Measurements from ENCODE around the gene S100A13. TPM values are rescaled to one million over a fixed set of nuclear protein-coding genes. Genes with fewer than 3 reads are reported as not detected.
"Not testable (repeated sequence)": the region's sequence is repeated elsewhere in the genome, so short reads cannot be mapped to it uniquely, and the experiment has no call there.

Gene S100A13
- total RNA-seq, 1 donor from 2014 or later = 76.1 TPM

- no peaks in the 10 kb centered on the region for H3K9me3 ChIP-seq
- DNase-seq = no peak
- TF ChIP-seq, protein P1, sequence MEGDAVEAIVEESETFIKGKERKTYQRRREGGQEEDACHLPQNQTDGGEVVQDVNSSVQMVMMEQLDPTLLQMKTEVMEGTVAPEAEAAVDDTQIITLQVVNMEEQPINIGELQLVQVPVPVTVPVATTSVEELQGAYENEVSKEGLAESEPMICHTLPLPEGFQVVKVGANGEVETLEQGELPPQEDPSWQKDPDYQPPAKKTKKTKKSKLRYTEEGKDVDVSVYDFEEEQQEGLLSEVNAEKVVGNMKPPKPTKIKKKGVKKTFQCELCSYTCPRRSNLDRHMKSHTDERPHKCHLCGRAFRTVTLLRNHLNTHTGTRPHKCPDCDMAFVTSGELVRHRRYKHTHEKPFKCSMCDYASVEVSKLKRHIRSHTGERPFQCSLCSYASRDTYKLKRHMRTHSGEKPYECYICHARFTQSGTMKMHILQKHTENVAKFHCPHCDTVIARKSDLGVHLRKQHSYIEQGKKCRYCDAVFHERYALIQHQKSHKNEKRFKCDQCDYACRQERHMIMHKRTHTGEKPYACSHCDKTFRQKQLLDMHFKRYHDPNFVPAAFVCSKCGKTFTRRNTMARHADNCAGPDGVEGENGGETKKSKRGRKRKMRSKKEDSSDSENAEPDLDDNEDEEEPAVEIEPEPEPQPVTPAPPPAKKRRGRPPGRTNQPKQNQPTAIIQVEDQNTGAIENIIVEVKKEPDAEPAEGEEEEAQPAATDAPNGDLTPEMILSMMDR (IDR thresholded peaks at IDR 0.05) = no peak
- H3K4me3 ChIP-seq = no peak overlapping the region
- H3K27me3 ChIP-seq = no peaks in the 10 kb centered on the region
- H3K36me3 ChIP-seq = no peaks in the 10 kb centered on the region
- intact Hi-C loops (cut with DNase I) = no loop called here
- ATAC-seq = no peak
- no peaks in the 10 kb centered on the region for H3K4me1 ChIP-seq
- no peak overlapping the region for H3K27ac ChIP-seq
Measured at GRCh38 chr1:153586347-153586746, 41.0 kb downstream of the S100A13 start.

- DNase-seq = no peak
- Histone ChIP-seq H3K27me3 (no peaks in the 10 kb centered on the region), H3K27ac (no peak overlapping the region), H3K9me3 (no peaks in the 10 kb centered on the region), H3K4me1 (no peaks in the 10 kb centered on the region), H3K36me3 (no peaks in the 10 kb centered on the region), H3K4me3 (no peak overlapping the region)
- intact Hi-C loops (cut with DNase I) = no loop called here
- TF ChIP-seq, protein P1 (IDR thresholded peaks at IDR 0.05) = no peak
- ATAC-seq = no peak
Measured at GRCh38 chr1:153585006-153585405, 42.3 kb downstream of the S100A13 start.

- ATAC-seq = no peak
- H3K4me3 ChIP-seq = no peak overlapping the region
- DNase-seq = no peak
- TF ChIP-seq, protein P1 (IDR thresholded peaks at IDR 0.05) = no peak
- no peaks in the 10 kb centered on the region for H3K4me1 ChIP-seq
- intact Hi-C loops (cut with DNase I) = no loop called here
- H3K9me3 ChIP-seq = no peaks in the 10 kb centered on the region
- no peaks in the 10 kb centered on the region for H3K36me3 ChIP-seq
- H3K27ac ChIP-seq = no peak overlapping the region
- H3K27me3 ChIP-seq = no peaks in the 10 kb centered on the region
Measured at GRCh38 chr1:153583976-153584375, 43.3 kb downstream of the S100A13 start.

DNA sequence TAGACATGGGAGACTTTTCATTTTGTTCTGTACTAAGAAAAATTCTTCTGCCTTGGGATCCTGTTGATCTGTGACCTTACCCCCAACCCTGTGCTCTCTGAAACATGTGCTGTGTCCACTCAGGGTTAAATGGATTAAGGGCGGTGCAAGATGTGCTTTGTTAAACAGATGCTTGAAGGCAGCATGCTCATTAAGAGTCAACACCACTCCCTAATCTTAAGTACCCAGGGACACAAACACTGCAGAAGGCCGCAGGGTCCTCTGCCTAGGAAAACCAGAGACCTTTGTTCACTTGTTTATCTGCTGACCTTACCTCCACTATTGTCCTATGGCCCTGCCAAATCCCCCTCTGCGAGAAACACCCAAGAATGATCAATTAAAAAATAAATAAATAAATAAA is 43.8 kb downstream of the S100A13 start:
- not testable (repeated sequence) for DNase-seq

DNA sequence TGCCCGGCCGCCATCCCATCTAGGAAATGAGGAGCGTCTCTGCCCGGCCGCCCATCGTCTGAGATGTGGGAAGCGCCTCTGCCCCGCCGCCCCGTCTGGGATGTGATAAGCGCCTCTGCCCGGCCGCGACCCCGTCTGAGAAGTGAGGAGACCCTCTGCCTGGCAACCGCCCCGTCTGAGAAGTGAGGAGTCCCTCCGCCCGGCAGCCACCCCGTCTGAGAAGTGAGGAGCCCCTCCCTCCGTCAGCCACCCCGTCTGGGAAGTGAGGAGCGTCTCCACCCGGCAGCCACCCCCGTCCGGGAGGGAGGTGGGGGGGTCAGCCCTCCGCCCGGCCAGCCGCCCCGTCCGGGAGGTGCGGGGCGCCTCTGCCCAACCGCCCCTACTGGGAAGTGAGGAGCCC is 44.5 kb downstream of the S100A13 start:
- H3K4me3 ChIP-seq; H3K4me1 ChIP-seq; DNase-seq; H3K27ac ChIP-seq; intact Hi-C loops (cut with DNase I); H3K36me3 ChIP-seq; H3K9me3 ChIP-seq; ATAC-seq; H3K27me3 ChIP-seq: not testable (repeated sequence)

More for the DNA sequence above, 43.8 kb downstream of the S100A13 start:
- H3K4me1 ChIP-seq; intact Hi-C loops (cut with DNase I); ATAC-seq; H3K4me3 ChIP-seq; H3K9me3 ChIP-seq; H3K27me3 ChIP-seq; H3K27ac ChIP-seq; H3K36me3 ChIP-seq: not testable (repeated sequence)

DNA sequence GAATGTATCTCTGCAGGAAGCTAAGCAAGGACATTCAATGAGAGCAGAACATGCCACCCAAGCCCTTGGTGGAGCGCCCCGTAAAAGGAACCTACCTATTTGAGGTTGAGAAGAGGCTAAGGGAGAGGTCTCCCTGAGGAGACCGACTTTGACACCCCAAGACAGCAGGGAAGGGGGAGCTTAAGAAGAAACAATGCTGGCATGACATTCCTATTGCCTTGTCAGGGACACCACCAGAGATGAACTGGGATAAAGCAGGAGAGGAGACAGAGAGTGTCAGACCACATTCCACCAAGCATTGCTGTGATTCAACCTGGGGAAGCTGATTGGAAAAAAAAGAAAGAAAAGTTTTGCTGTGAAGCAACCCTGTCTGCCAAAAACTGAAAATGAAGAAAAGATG is 48.4 kb downstream of the S100A13 start:
- no peaks in the 10 kb centered on the region for H3K4me1 ChIP-seq
- DNase-seq (no peak), ATAC-seq (no peak)
- intact Hi-C loops (cut with DNase I) = loop anchor here (10.0 kb wide), 1 partner anchor 46 kb away; the partner anchor contains the start of genes S100A1 and S100A13
- no peak overlapping the region for H3K27ac ChIP-seq
- TF ChIP-seq, protein P1 (IDR thresholded peaks at IDR 0.05) = no peak
- H3K36me3 ChIP-seq = no peaks in the 10 kb centered on the region
- H3K4me3 ChIP-seq = no peak overlapping the region
- H3K27me3 ChIP-seq = no peaks in the 10 kb centered on the region
- no peaks in the 10 kb centered on the region for H3K9me3 ChIP-seq

DNA sequence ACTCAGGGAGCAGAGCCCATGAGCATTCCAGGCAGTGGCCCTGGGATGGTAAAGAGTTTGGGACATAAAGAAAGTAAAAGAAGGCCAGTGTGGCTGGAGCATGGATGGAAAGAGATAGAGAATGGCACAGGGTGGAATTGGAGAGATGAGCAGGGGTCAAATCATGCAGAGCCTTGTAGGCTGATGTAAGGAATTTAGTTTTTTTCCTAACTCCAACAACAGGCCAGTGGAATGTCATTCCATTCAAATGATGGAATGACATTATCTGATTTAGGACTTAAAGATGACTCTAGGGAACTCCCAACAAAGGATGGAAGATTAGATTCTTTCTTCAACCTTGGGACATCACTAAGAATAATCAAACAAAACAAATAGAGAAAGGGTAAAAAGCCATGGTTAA is 48.8 kb downstream of the S100A13 start:
- Histone ChIP-seq H3K4me3 (no peak overlapping the region), H3K4me1 (no peaks in the 10 kb centered on the region), H3K27me3 (no peaks in the 10 kb centered on the region), H3K9me3 (no peaks in the 10 kb centered on the region), H3K36me3 (no peaks in the 10 kb centered on the region), H3K27ac (no peak overlapping the region)
- ATAC-seq (no peak), DNase-seq (no peak)
- TF ChIP-seq, protein P1 (IDR thresholded peaks at IDR 0.05) = no peak
- intact Hi-C loops (cut with DNase I) = loop anchor here (10.0 kb wide), 1 partner anchor 46 kb away; the partner anchor contains the start of genes S100A1 and S100A13
